LNCAP (cell line): ENCODE measurements around the gene MDP1.

ENCODE experiments used
- TF ChIP-seq, protein P1 (sequence below): fragments of 450-650 bp; IDR thresholded peaks from 2 replicates; pipeline ENCODE4 v1.5.1; 2017; ENCODE audit warnings: mild to moderate bottlenecking

Gene MDP1

DNA sequence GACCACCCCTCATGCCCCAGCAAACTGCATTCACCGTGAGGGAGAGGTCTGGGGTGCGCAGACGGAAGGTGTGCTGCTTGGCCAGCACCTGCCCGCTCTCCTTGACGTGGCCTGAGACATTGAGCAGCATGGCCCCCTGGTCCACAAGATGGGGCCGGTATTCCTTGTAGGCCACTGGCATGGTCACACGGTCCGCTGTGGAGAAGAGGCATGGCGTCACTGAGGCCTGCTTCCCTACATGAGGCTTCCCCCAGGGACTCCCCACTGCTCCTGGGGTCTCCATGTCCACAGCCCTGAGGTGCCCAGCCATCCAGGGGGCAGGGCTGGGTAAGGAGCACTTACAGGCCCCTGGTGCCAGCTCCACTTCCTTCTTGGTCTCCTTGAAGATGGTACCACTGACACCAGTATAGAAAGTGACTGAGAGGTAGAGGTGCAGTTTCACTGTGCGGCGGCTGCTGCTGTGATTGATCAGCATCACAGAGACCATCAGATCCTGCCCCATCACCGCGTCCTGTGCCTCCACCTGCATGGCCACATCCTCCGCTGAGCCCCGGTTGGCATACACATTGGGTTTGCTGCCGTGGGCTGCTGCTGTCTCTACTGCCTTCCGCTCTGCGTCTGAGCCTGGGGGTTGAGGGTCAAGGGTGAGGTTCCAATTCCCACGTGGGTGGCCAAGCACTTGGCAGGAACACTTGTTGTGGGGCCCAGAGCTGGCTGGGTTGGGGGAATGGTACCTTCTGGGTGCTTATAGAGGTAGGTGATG is 38.9 kb upstream of the MDP1 start:
- TF ChIP-seq, protein P1, sequence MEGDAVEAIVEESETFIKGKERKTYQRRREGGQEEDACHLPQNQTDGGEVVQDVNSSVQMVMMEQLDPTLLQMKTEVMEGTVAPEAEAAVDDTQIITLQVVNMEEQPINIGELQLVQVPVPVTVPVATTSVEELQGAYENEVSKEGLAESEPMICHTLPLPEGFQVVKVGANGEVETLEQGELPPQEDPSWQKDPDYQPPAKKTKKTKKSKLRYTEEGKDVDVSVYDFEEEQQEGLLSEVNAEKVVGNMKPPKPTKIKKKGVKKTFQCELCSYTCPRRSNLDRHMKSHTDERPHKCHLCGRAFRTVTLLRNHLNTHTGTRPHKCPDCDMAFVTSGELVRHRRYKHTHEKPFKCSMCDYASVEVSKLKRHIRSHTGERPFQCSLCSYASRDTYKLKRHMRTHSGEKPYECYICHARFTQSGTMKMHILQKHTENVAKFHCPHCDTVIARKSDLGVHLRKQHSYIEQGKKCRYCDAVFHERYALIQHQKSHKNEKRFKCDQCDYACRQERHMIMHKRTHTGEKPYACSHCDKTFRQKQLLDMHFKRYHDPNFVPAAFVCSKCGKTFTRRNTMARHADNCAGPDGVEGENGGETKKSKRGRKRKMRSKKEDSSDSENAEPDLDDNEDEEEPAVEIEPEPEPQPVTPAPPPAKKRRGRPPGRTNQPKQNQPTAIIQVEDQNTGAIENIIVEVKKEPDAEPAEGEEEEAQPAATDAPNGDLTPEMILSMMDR, result no peak

DNA sequence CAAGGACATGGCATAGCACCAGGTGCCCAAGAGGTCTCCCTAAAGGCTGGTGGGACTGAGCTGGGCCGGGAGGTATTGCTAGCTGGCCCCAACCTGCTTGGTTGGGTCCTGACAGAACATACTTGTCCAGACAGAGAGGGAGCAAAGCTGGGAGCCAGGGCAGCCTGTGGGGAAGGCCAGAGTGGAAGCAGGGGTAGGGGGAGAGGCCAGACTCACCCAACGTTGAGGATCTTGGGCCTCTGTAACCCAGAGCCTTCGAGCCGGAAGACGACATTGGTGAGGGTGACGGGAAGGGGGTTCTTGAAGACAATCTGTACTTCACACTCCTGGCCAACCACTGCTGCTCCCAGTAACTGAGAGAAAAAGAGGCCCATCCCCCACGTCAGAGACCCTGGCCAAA is 38.1 kb upstream of the MDP1 start:
- TF ChIP-seq, protein P1, result no peak

DNA sequence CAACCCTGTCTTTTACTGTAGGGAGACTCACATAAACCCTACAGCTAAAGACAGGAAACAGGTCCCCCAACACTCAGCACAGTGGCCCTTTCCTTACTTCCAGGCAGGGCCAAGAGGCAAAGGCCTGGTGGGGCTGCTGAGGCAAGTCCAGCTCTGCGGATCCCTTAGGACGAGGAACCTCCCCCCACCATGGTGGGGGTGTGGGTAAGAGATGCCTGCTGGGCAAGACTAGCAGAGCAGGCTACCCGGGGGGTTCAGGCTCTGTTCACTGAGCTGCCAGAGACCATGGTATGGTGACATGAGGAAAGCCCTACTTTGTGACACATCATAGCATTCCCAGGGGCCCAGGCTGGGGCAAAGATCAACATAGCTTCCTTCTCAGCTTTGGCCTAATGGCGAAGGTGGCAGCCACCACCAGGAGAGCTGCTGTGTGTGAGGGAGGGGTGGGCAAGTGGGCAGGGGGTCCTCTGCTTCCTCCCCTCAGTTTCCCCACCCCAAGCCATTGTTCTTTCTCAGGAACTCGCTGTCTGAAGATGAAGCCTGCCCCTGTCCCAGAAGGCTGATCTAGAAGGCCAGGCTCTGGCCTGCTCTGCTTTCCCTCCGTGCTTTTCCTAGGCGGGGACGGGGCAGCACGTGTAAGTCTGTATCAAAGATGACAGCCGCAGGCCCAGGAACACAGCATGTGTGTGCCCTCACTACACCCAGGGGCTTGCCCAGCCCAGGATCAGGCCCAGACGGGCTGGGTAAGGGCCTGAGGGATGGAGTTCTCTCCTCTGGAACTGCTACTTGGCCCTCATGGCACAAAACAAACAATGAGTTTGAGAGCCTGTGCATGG is 36.6 kb upstream of the MDP1 start:
- TF ChIP-seq, protein P1, result no peak

DNA sequence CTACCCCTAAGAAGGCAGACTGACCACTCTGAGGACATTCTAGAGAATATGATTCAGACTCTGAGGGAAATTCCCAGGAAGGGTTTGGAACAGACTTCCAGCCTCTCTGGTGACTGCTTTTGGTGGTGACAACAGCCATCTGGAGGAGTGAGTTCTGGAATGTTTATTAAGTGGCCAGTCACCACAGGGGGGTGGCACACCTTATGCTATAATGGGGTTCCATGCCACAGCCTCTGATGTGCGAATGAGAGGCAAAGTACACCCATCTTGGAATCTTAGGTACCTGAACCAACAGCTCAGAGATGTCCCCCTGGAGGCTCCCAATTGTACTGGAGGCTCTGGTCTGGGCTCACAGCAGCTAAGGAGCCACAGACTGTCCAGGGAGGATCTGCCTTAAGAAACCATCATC is 36.0 kb upstream of the MDP1 start:
- TF ChIP-seq, protein P1, result no peak

DNA sequence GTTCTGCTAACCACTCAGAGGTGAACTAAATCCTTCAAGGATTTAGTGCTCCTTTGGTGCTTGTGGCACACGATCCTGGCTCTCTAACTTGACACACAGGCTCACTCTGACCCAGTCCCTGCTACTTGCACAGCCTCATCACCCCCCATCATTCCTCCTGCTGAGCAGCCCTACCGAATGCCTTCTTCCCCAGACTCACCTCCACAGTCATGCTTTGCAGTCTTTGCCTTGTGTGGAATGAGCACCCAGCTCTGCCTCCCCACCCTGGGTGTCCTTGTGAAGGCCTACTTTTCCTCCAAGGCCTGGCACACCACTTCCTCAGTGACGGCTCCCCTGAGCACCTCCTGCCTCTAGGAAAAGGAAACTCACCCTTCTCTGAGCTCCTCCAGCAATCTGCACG is 34.5 kb upstream of the MDP1 start:
- TF ChIP-seq, protein P1, result no peak

DNA sequence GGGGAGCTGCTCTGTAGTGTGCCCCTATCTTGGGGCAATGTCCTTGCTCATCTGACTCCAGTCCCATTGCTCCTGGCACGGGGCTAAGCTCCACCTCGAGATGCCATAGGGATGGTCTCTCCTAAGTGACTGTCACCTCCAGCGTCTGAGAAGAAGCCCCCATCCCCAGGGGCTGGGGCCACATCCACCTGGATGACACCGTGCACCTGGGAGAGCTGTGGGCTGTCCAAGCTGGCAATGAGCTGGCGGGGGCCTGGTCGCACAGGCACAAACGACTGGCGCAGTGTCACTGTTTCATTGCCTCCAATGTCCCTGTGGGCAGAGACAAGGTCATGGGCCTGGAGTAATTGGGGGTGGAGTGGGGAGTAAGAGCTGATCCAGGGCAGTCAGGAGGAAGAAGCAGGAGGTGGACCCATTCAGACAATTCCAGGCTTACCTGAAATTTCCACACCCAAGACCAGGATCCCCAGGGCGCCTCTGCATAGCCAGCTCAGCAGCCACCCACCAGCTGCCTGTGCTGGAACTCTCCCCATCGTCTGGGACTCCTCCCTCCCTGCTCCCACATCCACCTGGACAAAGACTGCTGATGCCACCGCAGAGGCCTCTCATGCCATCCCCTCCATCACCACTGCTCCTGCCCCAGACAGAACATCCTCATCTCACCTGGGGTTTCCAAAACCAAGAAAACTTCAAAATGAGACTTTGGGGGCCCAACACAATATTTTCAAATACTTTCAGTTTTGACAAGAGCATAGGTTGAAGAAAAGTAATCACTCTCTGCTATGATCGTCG is 33.6 kb upstream of the MDP1 start:
- TF ChIP-seq, protein P1, result no peak

DNA sequence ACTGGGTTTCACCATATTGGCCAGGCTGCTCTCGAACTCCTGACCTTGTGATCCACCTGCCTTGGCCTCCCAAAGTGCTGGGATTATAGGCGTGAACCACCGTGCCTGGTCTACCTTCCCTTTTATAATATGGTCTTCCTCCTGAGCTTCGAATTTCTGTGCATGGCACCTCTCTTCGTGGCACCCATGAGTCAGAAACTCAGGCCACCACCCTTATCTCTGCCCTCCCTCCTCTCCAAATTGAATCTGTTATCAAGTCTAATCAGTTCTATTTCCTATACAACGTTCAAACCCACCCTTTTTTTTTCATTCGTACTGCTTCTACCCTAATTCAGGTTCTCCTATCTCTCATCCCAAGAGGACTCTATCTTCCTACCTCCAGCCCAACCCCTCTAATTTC is 31.6 kb upstream of the MDP1 start:
- TF ChIP-seq, protein P1, result no peak
